GM20000 (cell line): ENCODE data around the gene RNU6-7.

ENCODE experiments used
- DNase-seq: peaks from one replicate; pipeline ENCODE4 v3.0.0; 2012; ENCODE audit warnings: low spot score
- CTCF ChIP-seq: IDR thresholded peaks from 2 replicates; pipeline ENCODE4 v1.5.1; 2012; ENCODE audit warnings: mild to moderate bottlenecking, control low read depth; ENCODE audit errors: extremely low read depth, missing control alignments

RNU6-7 gene

GRCh38 chr14:32185097-32185496 is 16.7 kb upstream of the RNU6-7 start:
- no peak for TF ChIP-seq CTCF

GRCh38 chr14:32186248-32186647 is 15.6 kb upstream of the RNU6-7 start:
- no peak for DNase-seq
- TF ChIP-seq CTCF = no peak

More at GRCh38 chr14:32185097-32185496, 16.7 kb upstream of the RNU6-7 start:
- DNase-seq = no peak

- no peak for TF ChIP-seq CTCF
These were observed 12.0 kb upstream of the RNU6-7 start for GRCh38 chr14:32189811-32190210.

GRCh38 chr14:32190673-32191072 is 11.2 kb upstream of the RNU6-7 start:
- TF ChIP-seq CTCF = no peak
- DNase-seq = no peak

More at GRCh38 chr14:32189811-32190210, 12.0 kb upstream of the RNU6-7 start:
- DNase-seq = no peak

- TF ChIP-seq CTCF = no peak
- DNase-seq = no peak
These were observed 9.0 kb upstream of the RNU6-7 start for GRCh38 chr14:32192712-32193373.

GRCh38 chr14:32193532-32193931 is 8.3 kb upstream of the RNU6-7 start:
- DNase-seq = no peak
- TF ChIP-seq CTCF = no peak

- no peak for DNase-seq
- no peak for TF ChIP-seq CTCF
These were observed 6.2 kb upstream of the RNU6-7 start for GRCh38 chr14:32195636-32196035.
